Occipital lobe (tissue), 2 donors: ENCODE measurements around the gene IL26. TPM values are rescaled to one million over a fixed set of nuclear protein-coding genes. Genes with fewer than 3 reads are reported as not detected.

Source experiments
- DNase-seq: peaks from one replicate; lab custom pipeline; 2025; lab: John Stamatoyannopoulos, UW
- total RNA-seq: library from RNA; depleted of rRNA; stranded (reverse); fragments of >200 nt; gene quantifications from one replicate; pipeline ENCODE4 v1.2.3, GENCODE V29; 2014

Gene IL26, protein sequence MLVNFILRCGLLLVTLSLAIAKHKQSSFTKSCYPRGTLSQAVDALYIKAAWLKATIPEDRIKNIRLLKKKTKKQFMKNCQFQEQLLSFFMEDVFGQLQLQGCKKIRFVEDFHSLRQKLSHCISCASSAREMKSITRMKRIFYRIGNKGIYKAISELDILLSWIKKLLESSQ
- not detected for total RNA-seq

DNA sequence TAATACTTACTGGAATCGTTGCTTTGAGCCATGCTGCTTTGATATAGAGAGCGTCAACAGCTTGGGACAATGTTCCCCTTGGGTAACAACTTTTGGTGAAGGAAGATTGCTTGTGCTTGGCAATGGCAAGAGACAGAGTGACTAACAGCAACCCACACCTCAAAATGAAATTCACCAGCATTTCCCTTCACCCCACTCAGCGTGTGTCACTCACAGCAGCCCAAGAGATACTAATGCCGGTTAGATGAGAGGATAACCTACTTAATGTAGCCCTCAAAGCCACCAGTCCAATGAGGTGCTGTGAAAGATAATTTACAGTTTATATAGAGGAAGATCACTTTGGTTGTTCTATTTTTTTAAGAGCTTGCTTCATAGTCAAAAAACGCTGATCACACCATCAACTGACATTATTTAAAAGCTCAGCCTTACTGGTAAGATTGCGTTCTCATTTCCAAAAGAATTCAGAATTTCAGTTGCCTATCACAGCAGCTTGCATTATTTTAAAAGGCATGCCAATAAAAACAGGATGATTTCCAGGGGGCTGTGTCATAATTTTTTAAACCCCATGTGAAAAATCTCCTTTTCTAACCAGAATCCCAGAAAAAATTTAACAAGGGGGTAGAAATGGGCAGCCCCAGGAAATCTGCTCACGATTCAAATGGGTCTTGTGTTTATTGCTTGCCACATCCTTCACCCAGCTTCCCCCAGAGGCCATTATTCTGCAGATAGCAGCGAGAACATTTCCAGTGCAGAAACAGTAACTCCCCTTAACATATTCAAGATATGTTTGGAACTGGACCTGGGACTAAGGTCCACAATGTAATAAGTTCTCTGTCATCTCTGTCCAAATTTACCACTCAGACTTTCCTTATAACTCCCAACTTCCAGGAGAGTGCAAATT, at the start of gene IL26:
Gene IL26 (minus strand): TSS at position 235 of the 901 bp plus-strand sequence. CDS start 54 bp downstream, at position 181.
- no peak for DNase-seq

DNA sequence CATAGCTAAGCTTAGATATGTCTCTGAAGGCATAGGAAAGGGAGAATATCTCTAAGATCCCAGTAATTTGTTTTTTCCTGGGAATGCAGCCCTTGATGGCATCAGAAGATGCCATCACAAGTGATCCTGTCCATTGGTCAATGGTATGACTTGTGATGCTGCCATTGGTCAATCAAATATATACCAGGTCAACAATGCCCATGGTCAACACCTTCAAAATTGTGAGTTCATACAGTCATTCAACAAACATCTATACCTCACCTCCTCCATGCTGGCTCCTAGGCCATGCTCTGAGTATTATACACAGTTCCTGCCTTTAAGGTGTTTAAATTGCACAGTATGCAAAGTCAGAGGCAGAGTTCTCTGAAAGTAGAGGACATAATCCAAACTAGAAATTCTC, 47.1 kb upstream of the IL26 start:
- no peak for DNase-seq

DNA sequence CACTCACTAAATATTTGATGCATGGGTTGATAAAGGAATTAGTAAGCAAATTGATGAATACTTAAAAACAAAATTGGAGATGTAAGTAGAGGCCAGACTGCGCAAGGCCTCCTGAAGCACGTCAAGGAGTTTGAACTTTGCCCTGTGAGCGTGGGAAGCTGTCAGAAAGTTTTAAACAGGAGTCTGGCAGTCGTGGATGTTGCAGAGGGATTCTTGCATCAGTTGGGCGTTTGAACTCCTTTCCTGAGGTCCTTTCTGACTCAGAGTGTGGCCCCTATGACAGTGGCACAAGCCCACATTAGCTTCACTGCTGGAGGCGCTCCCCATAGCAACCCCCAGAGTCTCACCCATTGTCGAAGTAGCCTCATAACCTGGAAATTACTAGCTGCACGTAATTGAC, 45.7 kb upstream of the IL26 start:
- no peak for DNase-seq

DNA sequence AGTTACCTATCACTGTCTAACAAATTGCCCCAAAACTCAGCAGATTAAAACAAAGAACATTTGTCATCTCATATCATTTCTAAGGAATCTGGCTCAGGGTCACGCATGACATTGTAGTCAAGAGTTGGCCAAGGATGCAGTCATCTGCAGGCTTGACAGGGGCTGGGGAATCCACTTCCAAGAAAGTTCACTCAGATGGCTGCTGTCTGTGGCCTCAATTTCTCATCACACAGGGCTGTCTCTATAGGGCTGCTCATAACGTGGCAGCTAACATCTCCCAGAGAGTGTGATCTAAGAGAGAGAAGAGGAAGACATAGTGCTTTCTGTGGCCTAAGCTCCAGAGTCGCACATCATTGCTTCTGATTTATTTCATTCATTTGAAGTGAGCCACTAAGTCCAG, 44.7 kb upstream of the IL26 start:
- no peak for DNase-seq

DNA sequence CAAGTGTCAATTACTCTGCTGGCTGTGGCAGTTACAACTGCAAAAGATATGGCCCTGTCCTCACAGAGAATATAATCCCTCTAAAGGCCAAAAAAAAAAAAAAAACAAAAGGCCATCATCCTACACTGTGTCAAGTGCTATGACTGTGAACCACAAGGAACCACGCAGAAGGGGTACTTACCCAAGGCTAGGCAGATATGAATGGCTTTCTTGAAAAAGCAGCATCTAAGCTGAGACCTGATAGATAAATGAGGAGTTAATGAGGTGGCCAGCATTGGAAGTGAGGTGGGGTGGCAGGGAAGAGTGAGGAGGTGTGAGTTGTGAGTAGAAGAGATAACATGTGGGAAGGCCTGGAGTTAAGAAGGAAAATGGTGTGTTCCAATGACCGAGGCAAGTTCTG, 44.2 kb upstream of the IL26 start:
- DNase-seq: no peak

DNA sequence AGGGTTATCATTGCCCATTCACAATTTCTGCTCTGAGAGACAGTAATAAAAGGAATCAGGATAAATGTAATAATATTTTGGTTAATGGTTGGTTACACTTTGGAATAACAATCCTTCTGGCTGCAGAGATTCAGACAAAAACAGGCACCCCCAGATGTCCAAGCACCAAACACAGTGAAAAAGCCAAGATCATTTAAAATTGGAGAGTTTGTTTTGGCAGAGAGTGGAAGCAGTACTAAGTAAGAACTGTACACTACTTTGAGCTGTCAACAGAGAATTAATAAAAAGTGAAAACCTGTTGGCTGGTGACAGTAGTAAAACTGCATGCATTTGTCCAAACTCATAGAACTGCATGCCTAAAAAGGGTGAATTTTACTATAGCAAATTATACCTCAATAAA, 43.4 kb upstream of the IL26 start:
- no peak for DNase-seq

DNA sequence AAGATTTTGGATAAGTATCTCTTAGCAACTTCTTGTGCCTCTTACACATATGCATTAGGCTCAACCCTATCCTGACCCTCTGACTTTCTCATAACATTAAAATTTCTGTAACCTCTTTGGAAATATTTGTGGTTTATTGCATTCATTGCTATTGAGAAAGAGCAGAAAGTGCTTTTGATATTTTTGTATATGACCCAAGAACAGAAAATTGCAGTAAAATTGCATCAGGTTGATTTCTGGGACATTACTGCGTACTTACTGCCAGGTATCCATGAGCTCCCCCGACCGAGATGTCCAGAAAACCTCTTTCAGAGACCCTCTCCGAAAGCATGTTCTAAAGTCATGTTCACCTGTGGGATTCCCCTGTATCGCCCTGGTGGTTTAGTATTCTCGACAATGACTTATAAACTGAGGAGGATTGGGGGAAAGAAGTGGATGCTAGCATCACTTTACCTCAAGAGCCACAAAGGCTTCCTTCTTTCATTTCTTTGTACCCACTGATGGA, 42.3 kb upstream of the IL26 start:
- DNase-seq: no peak

DNA sequence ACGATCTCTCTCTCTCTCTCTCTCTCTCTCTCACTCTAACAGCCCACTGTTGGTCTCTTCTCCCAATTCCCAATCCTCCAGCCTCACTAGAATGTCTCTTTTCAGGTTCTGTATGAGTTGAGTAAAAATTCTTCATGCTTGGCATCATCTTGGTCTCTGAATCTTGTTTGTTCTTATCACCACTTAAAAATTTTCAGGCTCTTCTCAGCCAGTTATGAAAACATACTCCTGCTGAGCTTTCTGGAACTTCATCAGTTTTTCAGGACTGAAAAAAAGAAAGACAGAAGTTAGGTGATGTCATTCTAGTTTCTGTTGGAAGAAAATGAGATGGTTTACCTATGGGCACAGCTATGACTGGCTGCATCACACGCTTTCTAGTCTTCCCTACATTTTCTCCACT, 39.2 kb upstream of the IL26 start:
- DNase-seq: no peak

DNA sequence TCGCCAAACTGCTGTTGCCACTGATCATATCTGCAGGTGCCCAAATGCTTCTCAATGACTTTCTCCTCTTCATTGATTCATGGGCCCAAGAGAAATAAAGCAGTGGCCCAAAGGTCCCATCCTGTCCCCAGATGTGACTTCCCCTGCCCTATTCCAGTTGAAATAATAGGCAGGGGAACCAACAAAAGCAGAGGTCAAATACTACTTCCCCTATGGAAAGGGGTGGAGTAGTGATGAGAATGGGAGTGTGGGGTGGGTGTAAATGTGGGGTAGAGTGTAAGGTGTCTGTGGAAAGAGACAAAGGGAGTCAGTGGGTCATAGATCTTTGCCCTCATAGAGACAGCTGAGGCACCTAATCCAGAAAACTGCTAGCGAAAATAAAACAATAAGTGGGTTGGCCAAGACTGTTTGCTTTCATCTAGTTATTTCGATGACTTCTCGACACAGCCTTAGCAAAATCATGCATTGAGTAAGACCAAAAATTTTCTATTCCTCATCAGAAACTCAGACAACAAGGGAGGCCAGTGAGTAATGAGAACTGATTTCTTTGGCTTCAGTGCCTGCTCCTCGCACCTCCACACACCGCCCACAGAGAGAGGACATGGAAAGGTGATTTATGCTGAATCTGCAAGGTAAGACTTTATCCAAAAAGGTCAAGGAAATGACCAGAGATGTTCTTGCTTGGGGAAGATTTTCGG, 38.7 kb upstream of the IL26 start:
- DNase-seq: no peak

DNA sequence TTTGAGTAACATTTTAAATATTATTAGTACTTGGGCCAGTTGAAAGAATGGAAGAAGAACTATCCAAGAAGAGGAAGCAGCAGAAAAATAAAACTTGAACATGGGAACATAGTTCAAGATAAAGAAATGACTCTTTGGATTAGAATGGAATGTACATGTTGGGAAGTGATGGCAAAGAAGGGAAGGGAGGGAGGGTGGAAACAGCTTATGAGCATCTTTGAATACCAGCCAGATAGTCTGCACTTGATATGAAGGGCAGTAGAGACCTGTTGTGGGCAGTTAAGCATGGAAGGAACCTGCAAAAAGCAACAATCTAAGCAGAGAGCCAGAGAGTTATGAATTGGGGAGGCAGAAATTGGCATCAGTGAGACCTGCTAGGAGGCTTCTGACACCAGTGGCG, 37.8 kb upstream of the IL26 start:
- DNase-seq: no peak

DNA sequence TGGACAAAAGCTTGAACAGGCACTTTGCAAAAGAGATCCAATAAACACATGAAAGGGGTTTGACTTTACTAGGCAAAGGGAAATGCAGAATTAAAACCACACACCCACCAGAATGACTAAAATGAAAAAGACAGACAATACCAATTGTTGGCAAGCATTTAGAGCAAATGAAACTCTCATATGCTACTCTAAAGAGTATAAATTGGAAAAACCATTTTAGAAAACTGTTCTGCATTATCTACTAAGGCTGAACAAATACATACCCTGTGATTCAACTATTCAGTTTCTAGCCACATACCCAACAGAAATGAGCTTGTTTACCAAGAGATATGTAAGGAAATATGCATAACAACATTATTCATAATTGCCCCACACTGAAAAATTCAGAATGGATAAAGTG, 36.3 kb upstream of the IL26 start:
- DNase-seq: no peak

DNA sequence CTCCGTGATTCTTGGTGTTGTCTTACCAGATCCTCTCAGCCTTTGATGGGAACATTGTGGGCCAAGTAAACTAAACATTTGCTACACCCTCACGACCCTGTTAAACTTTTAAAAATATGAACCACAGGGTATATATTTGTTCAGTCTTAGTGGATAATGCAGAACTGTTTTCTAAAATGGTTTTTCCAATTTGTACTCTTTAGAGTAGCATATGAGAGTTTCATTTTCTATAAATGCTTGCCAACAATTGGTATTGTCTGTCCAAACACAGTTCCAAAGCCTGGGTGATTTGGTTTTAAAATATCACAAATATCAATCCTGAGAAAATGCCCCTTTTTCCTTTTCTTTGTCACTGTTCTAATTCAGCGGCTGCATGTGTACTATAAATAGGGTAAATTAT, 34.5 kb upstream of the IL26 start:
- DNase-seq: no peak

DNA sequence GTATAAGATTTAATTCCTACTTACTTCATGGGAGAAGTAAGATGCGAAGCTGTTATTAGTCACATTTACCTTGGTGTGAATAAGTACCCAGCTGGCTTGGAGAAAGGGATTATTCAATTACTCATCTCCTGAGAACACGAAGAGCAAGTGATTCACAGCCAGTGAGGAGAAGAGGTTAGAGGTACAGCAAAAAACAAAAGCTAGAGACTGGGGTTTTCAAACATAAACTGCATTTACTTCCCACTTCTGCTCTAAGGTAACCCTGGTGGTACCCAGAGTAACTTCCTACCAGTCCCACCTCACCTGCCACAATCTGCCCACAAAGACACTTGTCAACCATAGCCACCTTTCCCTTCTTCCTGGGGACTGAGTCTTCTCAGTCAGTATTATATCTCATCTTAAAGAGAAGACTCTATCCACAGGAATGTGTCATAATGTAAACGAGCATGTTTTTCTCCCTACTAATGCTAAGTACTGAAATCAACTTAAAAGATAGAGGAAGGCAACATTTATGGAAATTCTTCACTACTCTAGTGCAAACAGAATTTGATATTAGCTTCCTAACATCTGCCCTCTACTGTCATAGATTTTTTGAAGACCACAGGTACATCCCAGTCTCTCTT, 33.8 kb upstream of the IL26 start:
- no peak for DNase-seq

DNA sequence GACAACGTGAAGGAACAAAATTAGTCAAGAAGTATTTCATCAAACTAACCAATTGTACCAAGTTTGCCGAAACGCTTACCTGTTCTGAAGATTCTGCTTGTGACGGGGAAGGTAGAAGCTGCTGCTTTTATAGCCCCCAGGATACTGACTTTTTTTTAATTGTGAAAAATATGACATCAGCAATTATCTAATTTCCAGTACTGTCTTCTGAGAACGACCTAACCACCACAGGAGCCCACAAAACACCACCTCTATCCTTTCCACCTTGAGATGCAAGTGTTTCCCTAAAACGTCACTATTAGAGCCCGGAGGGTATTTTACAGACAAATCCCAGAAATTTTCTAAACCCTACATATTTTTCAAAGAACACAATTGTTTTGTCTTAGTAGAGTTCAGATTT, 27.9 kb upstream of the IL26 start, which contains the start of gene IL22:
Gene IL22 (minus strand): TSS at position 101 of the 400 bp plus-strand sequence. CDS start 156 bp downstream, outside the sequence.
- DNase-seq: no peak

DNA sequence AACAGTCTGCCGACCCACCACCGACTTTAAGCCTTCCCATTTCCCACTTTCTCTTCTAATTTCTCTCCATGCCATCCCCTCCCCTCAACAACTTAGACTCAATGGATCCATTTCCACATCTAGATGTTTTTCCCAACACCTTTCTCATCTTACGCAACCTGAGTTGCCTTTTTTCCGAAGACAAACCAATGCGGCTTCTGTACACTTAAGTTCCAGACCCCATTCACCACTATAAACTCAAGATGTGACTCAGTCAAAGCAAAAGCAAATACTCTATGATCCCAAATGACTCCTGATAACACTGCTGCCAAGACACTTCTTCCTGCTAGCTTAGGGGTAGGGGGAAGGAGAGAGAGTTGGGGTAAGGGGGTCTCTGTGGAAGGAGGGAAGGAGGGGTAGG, 26.5 kb upstream of the IL26 start:
- no peak for DNase-seq

DNA sequence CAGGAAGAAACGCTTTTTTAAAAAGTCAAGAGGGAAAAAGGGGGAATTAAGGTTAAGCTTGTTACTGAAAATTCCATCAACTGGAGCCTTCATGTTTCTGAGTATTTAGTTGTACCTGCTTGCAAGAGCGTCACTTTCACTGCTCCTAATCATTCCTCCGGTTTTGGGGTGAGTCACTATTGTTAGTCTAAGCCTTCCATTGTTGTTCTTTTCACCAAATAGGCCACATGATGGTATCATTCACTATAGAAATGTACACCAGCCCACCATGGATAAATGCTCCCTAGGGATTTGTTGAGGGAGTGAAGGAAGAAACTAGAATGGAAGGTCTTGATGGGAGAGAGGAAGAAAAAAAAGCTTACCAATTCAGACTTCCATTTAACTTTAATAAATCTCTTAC, 24.8 kb upstream of the IL26 start:
- DNase-seq: no peak

DNA sequence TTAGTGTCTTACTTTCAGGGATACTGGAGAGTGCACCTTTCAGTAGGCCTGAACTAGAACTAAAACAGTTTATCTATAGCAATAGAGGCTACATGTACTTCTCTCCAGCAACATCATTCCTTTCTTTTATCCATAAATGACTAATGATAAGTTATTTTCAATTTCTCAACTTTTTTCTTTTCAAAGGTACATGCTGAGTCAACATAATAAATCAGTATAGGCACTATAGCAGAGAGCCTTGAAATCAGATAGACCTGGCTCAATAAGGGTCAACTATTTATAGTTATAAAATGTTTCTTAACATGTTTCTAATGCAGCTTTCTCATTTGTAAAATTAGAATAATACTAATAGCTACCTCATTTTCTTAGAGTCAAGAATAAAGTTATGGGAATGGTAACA, 22.2 kb upstream of the IL26 start:
- DNase-seq: no peak

DNA sequence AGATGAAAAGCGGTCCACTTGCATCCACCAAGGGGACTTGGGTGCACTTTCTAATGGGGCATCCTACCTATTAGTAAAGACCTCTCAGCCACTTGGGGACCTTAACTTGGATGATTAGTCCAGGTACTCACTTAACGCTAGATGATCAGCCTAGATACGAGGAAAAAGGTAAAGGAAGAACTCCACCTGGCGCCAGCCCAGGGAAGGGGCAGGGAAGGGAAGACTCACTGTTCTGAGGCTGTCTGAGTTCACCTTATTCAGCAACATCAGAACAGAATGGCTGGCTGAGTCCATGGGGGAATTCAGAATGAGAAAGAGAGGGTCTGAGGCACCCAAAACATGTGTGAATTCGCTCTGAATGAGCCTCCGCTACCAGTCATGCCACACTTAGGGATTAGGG, 20.7 kb upstream of the IL26 start:
- DNase-seq: no peak

DNA sequence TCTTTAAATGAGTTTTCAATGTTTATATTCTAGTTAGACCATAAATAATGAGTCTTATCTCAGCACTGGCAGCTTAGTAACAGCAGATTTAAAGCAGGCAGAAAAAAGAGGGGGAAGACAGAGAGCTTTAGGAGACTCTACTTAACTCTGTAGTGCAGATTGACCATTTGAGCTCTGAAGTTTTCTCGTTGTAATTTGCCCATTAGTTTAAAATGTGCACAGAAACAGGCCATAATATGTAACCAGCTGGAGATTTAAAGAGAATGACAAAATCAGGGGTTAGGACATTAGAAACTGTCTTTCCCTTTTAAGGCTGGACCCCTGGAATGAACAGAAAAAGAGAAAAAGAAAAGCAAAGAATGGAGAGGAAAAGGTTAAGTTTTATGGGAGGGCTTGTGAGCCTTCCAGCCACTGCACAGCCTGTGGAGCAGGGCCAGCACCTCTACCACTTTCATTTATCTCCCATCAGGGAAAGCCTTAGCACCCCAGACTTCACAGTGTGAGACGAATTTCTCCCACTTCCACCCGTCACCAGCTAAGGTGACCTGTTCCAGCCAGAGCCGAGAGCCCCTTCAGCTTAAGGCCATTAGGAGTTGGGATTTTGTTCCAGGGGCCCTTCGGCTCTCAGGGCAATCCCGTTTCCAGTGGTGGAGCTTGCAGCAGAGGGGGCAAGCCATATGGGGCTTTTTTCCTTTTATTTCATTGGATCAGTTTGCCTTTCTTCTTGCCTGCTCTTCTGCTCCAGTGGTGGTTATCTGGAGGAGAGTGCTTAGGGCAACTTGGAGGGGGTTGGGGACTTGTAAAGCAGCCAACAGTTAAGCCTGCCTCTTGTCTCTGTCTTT, 19.8 kb upstream of the IL26 start:
- no peak for DNase-seq

DNA sequence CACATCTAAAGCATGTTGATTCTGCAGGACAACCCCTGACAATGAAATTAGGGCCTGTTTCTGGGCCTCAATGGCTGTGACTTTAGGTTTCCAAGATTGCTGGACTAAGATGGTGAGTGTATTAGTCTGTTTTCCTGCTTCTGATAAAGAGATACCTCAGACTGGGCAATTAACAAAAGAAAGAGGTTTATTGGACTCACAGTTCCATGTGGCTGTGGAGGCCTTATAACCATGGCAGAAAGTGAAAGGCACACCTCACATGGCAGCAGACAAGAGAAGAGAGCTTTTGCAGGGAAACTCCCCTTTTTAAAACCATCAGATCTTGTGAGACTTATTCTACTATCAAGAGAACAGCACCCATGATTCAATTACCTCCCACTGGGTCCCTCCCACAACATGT, 17.2 kb upstream of the IL26 start:
- no peak for DNase-seq

DNA sequence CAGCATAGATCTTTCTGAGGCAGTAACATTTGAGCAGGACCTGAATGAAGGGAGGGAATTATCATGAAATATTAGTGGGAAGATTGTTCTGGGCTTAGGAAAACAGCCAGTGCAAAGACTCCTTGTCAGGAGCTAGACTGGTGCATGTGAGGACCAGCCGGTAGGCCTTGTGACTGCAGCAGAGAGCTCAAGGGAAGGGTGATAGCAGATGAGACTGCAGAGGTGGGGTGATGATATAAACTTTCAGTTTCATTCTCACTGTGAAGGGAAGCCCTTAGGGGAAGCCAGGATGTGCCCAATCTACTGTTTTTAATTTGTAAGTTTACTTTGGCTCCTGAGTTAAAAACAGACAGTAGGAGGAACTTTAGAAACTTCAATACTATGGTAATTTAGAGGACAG, 15.4 kb upstream of the IL26 start:
- DNase-seq: no peak
